ENCODE results near the gene LIPT2.
"Not testable (repeated sequence)": the region's sequence is repeated elsewhere in the genome, so short reads cannot be mapped to it uniquely, and the experiment has no call there.

The LIPT2 gene

DNA sequence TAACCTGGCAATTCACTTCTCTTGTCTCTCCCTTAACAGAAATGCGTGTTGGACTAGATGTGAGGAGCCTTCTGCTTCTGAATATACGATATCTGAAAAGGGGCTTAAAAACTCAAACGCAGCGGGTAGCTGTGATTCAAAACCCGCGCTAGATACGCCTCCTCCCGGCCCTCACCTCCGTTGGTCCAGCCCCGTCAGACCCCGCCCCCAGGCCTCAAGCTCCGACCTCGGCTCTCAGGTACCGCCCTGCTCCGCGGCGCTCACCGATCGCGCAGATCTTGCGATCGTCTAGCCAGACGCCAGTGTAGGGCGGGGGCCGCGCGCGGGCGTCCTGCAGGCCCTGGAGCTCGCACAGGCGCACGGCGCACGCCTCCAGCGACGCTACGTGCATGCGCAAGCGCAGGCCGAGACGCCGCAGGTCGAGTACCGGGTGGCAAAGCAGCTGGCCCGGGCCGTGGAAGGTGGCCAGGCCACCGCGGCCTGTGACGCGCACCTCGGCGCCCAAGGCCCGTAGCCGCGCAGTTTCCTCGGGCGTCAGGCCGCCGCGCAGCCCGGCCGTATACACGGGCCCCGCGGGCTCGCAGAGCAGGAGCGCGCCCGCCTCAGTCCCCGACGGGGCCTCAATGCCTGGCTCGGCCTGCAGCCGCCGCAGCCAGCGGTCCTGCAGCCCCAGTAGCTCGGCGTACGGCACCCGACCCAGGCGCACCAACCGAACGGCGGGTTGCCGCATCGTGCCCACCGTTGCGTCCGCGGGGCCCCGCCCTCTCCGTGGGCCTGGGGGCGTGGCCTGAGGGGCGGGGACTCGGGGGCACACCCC lies at the start of gene LIPT2:
TSS of gene LIPT2 (minus strand) at position 751 of the 817 bp plus-strand sequence. CDS start at position 730, 21 bp downstream.
- peak; percentile 97 to 98 for DNase-seq

DNA sequence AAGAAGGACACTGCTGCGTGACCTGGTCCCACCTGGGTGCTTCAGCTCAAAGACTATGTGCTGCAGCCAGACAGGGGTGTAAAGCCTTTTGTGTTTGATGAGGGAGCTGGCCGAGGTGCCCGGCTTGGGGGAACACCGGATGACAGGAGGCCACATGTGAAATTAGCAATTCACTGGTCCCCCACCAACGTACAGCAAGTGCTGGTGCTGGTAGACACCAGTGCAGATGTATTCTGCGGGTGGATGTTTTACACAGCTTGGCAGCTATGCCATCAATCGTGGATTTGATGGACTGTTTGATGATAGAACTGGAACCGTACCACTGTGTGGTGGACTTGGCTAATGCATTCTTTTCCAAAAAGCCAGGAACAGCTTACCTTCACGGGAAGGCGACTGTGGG lies 47.9 kb upstream of the LIPT2 start:
- no peak for DNase-seq

DNA sequence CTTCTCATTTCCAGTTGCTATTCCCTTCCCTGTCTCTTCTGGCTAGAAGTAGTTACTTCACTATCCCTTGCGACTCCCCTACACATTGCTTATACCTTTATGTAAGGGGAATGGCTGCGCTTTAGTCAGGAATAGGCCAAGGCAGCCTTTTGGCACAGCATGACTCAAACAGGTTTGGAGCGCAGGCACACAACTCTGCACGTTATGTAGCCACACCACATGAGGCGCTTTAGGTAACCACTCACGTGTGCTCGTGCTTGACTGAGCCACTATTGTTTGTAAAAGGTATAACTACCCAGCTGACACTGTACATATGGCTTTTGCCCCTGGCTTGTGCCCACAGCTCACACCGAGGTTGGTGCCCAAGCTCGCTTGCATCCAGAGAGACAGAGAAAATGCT lies 46.7 kb upstream of the LIPT2 start:
- no peak for DNase-seq

DNA sequence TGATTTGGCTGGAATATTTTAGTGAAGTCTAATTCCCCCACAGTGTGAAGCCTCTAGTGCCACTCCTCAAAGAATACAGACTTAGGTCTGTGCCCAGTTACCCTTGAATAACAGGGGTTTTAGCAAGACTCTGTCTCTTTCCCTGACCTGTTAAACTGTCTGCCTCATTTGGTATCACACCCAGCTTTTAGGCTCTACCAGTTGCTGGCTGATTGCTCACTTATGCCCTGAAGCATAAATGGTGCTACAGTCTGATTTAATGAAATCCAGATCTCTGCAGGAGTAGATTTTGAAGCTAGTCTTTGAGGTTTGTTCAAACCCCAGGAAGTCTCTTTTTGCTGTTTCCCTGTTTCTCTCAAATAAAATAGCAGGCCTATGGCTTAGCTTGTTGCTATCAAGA lies 45.2 kb upstream of the LIPT2 start:
- no peak for DNase-seq

DNA sequence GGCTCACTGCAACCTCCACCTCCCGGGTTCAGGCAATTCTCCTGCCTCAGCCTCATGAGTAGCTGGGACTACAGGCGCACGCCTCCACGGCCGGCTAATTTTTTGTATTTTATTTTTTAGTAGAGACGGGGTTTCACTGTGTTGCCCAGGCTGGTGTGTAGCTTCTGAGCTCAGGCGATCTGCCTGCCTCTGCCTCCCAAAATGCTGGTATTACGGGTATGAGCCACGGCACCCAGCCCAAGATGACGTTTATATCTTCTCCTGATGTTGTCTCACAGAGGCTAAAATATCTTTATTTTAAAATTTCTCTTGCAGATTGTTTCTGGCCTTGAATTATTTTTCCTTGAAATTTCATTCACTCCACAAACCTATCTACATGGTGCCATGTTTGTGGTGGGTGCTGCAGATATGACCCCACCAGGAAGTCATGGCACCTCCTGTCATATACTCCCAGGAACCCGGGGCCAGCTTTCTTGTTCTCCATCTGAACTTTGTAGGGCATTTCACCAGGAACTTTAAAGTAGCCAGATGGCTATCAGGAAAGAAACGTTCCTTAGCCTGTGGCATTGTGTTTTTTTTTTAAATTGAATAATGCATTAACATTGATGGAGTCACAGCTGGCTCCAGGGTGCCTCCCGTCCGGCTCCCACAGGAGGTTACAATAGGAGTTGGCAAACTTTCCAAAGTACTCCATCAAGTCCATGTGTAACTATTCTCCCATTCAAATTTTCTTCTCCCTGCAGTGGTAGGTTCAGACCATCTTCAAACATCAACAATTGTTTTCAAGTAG lies 42.0 kb upstream of the LIPT2 start:
- DNase-seq, result no peak

DNA sequence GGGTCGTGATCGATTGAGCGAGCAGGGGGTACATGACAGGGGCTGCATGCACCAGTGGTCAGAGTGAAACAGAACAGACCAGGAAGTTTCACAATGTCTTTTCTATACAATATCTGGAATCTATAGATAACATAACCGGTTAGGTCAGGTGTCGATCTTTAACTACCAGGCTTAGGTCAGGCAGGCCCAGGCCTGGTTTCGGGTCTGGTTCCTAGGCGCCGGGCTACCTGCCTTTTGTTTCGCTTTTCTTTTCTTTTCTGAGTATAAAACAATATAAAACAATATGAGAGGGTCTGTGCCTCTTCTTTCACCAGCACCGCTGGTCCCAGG lies 41.4 kb upstream of the LIPT2 start:
- DNase-seq, result not testable (repeated sequence)

DNA sequence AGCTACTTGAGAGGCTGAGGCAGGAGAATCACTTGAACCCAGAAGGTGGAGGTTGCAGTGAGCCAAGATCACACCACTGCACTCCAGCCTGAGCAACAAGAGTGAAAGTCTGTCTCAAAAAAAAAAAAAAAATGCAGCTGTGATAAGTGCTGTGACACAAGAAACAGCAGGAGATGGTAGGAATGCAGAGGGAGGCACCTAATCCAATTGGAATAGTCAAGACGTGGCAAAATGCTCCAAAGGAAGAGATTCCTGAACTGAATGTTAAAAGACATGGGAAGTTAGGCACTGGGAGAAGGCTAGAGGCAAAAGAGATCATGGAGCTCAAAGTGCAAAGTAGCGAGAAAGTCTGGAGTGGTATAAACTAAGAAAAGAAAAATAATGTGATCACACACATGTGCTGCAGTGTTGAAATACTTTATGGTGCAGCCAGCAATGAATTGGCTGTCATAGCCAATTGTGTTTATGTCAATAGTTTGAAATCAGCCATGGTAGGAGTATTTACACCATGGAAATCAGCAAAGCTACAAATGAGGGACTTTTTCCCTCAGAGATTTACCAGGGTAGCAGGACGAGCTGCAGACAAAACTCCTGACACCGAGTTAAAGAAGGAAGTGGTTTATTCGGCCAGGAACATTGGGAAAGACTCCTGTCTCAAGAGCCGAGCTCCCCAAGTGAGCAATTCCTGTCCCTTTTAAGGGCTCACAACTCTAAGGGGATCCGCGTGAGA lies 40.9 kb upstream of the LIPT2 start:
- DNase-seq, result no peak

DNA sequence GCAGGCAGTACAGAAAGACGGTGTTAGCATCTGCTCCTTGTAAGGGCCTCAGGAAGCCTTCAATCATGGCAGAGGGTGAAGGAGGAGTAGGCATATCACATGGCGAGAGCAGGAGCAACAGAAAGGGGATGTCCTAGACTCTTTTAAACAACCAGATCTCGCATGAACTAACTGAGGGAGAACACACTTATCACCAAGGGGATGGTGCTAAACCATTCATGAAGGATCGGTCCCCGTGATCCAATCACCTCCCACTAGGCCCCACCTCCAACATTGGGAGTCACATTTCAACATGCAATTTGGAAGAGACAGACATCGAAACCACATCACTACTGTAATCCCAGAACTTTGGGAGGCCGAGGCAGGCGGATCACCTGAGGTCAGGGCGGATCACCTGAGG lies 39.9 kb upstream of the LIPT2 start:
- DNase-seq, result no peak

DNA sequence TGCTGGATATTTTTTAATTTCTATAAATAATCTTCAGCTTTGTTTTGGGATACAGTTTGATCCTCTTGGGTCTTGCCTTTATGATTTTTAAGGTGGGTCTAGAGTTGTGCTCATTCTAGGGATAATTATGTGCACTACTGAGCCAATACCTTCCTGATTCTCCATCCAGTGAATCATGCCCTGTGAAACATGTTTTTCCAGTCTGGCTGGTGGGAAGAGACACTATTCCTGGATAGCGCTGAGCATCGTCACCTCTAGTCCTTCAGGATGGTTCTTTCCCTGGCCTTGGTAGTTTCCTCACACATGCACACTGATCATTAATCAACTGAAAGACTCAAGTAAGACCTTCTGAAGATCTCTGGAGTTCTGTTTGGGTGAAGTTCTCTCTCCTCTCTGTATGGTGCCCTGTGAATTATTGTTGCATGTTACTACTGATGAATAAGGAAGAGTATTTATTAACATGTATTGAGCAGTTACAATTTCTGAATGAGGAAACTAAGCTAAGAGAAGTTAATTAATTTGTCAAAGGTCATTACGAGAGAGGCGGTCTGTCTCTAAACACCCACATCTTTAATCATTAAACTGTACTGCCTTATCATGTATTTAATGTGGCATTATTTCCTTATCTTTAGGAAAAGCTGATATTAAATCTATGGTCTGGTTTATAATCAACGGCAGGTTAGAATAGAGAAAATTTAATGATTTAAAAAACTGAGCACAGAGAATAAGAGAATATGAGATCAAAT lies 39.1 kb upstream of the LIPT2 start:
- no peak for DNase-seq

DNA sequence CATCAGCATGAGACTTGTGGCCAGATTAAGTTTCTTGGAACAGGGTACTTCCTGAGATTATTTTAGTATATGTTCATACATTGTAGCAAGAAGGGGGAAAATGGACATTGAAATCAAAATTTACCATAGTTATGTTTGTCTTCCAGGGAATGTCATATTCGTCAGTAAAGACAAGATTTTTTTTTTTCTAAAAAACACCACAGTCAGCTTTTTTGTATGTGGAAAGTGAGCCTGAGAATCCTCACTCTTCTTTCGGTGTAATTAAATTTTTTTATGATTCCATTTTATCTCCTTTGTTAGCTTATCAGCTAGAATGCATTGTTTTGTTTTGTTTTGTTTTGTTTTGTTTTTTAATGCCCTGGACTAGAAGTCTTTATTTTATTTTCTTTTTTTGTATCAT lies 31.5 kb upstream of the LIPT2 start:
- DNase-seq, result no peak

DNA sequence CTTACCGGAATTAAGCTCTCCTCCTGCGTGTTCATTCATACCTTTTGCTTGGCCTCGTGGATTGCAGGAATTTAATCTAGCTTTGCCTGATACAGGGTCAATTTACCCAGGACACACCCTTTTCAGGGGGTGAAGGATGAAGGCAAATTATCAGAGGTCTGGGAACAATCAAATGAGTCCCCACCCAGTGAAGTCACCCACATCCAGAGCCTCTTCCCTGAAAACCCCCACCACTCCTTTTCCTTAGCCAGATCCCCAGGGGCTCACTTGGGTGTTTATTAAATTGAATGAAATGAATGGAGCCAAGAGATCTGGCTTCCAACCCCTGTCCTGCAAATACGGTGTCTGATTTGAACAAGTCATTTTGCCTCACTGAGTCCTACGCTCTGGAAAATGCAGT lies 31.0 kb upstream of the LIPT2 start:
- no peak for DNase-seq

DNA sequence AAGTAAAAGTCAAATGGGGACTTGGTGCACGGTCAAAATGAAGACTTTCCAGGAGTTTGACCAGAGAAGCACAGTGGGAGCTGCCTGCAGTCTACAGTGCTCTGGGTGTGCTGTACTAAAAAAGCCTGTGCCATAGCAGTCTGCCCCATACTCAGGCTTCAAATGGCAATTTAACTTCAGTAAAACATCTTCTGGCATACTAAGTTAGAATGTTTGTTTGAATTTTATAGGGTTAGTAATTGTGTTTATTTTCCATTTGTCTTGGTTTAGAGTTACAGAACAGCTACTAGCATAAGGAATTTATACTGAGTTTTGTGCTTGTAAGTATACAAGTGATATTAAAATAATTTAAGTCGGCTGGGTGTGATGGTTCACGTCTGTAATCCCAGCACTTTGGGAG lies 29.3 kb upstream of the LIPT2 start:
- DNase-seq, result no peak

DNA sequence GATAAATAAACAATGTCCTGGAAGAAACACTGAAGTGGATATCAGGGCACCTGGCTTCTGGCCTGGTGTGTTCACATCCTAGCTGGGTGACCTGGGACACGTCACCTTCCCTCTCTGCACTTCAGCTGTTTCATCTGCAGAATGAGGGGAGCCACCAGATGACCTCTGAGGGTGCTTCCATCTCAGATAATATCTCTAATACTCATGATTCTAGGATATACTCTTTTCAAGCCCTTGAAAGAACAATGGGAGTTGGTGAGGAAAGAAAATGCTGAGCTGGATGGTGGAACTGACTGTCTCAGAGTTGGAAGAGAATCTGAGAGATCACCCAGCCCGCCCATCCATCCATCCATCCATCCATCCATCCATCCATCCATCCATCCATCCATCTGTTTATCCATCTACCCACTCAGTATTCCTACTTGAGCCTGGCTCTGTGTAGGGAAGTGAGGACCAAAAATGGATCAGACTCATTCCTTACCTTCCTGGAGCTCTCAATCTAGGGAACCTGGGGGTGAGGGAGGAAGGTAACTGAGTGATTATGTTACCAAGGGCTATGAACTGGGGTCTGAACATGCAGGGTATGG lies 28.2 kb upstream of the LIPT2 start:
- no peak for DNase-seq

DNA sequence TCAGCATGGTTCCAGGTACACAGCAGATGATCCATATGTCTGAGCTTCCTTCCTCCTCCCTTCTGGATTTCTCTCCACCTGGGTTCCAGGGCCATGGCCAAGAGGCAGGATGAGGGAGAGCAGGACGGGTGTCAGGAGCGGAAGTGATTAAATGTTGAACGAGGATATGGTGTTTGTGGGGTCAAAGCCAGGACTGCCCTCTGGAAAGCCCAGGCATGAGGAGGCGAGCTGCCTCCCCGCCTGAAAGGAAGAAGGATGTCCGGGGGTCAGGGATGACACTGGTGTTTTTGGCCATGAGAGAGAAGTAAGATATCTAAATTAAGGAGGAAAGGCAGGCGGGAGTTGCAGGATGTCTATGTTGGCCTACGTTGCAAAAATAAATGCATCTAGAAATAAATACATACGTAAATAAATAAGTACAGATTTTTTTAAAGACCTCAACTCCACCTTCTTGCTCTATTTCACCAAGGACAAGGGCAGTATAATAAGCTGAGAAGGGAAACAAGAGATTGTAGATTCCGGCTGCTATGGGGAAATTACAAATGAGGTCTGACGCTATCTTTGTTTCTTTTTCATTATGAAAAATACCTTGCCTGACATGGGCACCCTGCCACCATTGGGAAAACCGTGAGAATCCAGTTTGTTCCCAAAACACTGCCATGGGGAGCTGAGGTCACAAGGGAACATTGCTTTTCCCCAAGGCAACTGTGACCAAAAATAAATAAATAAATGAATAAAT lies 27.6 kb upstream of the LIPT2 start:
- DNase-seq, result no peak

DNA sequence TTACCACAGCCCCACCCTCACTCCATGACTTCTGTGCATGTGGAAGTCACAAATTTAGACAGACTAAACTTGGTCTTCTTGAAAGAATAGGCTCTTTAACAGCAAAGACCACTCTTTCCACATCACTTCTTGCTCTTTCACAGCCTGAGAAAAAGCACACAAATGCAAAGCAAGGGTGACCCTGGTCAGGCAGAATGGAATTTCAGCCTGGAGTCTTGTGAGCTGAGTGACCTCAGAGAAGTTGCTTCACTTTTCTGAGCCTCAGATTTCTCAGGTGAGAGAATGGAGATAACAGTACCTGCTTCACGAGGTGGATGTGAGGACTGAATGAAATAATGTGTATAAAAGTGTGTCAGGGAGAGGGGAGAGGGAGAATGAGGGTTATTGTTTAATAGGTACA lies 26.8 kb upstream of the LIPT2 start:
- no peak for DNase-seq

DNA sequence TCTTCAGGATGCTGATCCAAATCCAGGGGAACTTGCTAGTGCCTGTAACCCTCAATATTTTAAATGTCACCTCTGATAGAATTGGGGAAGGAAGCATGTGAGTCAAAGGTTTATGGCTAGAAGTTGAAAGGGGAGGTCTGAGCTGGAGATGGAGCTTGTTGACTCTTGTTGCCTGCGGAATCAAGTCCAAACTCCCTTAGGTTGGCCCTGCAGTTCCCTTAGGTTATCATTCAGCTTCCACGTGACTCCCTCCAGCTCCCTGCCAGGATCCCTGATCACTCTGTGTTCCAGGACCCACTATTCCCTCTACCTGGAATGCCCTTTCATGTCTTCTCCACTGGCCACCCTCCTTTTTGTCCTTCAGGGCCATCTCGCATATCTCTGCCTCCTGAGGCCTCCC lies 26.2 kb upstream of the LIPT2 start:
- no peak for DNase-seq

DNA sequence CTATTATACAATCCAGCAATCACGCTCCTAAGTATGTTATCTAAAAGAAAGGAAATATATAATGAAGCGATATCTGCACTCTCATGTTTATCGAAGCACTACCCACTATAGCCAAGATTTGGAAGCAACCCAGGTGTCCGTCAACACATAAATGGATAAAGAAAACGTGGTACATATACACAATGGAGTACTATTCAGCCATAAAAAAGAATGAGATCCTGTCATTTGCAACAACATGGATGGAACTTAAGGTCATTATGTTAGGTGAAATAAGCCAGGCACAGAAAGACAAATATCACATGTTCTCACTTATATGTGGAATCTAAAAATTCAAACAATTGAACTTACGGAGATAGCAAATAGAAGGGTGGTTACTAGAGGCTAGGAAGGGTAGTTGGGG lies 24.1 kb upstream of the LIPT2 start:
- DNase-seq, result not testable (repeated sequence)

DNA sequence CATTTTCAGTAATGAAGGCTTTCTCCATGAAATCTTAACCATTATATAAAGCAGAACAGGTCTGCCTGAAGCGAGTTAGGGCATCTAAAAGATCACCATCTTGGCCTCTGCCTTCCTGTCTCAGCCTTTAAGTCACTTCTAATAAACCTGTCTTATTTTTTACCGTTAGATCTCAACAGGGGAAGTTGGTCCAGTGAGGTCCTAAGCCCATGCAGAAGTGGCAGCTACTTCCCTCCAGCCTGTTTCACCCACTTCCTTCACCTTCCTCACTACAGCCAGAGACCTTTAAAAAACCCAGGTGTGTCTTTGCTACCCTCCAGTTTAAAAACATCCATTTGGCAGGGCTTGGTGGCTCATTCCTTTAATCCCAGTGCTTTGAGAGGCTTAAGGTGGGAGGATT lies 14.1 kb upstream of the LIPT2 start:
- DNase-seq, result no peak

DNA sequence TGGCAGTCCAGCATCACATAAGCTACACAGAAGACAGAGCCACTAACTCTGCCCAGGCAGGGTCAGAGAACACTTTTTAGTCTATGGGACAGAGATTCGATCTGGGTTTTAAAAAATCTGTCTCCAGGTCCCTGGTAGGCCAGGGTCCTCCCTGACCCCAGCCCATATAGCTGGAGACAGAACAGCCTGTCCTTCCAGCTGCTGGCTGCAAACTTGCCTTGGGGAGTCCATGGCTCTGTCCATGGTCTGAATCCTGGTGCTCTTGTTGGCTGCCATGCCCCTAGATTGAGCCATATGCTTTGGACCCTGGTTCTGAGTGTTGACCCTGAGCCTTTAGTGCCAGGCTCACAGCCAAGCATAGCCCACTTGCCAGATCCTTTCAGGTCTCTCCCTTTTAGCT lies 13.3 kb upstream of the LIPT2 start:
- DNase-seq, result no peak

DNA sequence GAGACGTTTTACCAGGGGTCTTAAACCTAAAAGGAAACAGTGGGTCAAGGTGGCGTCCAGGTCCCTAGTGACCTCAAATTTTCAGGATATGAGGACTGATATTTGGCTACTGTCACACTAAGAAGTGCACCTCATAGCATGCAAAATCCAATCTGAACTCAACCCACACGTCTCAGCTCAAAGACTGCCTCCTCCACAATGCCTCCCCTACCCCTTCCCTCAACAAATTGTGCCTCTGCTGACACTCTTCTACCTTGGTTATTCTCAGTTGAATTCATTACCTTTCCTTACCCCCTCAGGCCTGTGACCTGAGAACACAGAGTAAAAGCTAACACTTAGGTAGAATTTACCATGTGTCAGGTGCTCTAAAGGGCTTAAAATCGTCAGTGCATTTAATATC lies 12.4 kb upstream of the LIPT2 start:
- DNase-seq, result no peak

DNA sequence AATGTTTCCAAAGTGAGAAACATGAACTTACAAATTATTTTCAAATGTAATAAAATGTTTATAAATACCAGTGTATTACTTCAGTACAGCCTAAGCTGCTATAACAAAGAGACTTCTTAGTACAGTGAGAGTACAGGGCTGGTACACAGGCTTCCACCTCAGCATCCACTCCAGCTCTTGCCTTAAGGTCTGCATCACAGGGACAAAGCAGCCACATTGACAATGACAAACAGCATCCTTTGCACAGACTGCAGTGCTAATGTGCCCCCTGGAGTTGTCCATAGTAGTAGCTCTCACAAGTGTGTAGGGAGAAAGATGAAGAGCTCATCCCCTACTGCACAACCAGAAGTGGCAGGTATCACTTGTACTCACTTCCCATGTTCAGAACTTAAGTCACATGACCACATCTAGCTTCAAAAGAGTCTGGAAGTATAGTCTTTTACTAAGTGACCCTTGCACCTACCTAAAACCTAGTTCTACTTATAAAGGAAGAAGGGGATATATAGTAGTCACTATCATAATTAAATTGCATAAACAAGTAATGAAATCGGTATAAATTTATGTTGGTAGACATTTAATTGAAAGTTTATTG lies 10.7 kb upstream of the LIPT2 start:
- DNase-seq, result no peak

DNA sequence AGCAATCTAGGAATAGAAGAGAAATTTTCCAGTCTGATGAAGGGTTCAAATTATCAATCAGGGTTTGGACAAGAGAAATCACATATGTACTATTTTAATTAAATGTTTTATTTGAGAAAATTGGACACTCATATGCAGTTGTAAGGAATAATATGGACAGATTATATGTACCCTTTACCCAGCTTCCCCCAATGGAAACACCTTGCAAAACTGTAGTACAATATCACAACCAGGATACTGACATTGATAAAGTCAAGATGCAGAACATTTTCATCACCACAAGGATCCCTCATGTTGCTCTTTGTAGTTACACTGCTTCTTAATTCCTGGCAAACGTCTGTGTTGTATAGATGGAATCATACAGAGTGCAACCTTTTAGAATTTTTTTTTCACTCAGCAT lies 1.4 kb upstream of the LIPT2 start:
- DNase-seq, result no peak
